H1 (cell line): Measurements from ENCODE around the gene ZNG1F. TPM values are rescaled to one million over a fixed set of nuclear protein-coding genes. Genes with fewer than 3 reads are reported as not detected.
"Not testable (repeated sequence)": the region's sequence is repeated elsewhere in the genome, so short reads cannot be mapped to it uniquely, and the experiment has no call there.

Source experiments
- CTCF ChIA-PET: fragments of 300-600 bp; sonication (Branson Sonifier 250); formaldehyde crosslinking; loops from one replicate; lab custom pipeline; 2021; ENCODE audit not compliant: partially characterized antibody; lab: Charles Lee
- POLR2A ChIA-PET: fragments of 300-600 bp; sonication (Branson Sonifier 250); formaldehyde crosslinking; loops from one replicate; lab custom pipeline; 2021; ENCODE audit warnings: inconsistent platforms; ENCODE audit not compliant: partially characterized antibody; lab: Charles Lee
- DNase-seq, 2 experiments: peaks; one replicate each; pipeline versions ENCODE4 v3.0.0 to v3.0.0-alpha.2; 2010 to 2022; ENCODE audit warnings: low spot score in 2 of 2, low read depth in 1 of 2, mixed read lengths in 1 of 2
- FAIRE-seq: peaks from 2 replicates; lab custom pipeline; 2011; peaks lifted over from hg19 to GRCh38; lab: Jason Lieb, UNC
- H2AFZ ChIP-seq: 2 replicates; pipeline ENCODE4 v1.8.1; 2012; ENCODE audit warnings: low read length, inconsistent platforms
- H2AK5ac ChIP-seq: 2 replicates; pipeline ENCODE4 v1.6.1; 2013; ENCODE audit warnings: low read depth, low read length
- H2BK120ac ChIP-seq: replicated peaks from 2 replicates; pipeline ENCODE3; 2013; ENCODE audit warnings: low read depth, low read length, inconsistent platforms
- H2BK12ac ChIP-seq: 2 replicates; pipeline ENCODE4 v1.6.1; 2013; ENCODE audit warnings: low read depth, low read length
- H2BK15ac ChIP-seq: 2 replicates; pipeline ENCODE4 v1.6.1; 2013; ENCODE audit warnings: low read length
- H2BK20ac ChIP-seq: 2 replicates; pipeline ENCODE4 v1.6.1; 2013; ENCODE audit warnings: low read length
- H2BK5ac ChIP-seq: 2 replicates; pipeline ENCODE4 v1.6.1; 2013; ENCODE audit warnings: low read depth, low read length
- H3K14ac ChIP-seq: 2 replicates; pipeline ENCODE4 v1.6.1; 2013; ENCODE audit warnings: inconsistent platforms; ENCODE audit not compliant: insufficient read length
- H3K18ac ChIP-seq: 2 replicates; pipeline ENCODE4 v1.6.1; 2013; ENCODE audit warnings: low read length; ENCODE audit errors: extremely low read depth
- H3K23ac ChIP-seq: 2 replicates; pipeline ENCODE4 v1.6.1; 2013; ENCODE audit warnings: inconsistent platforms; ENCODE audit not compliant: insufficient read length
- H3K23me2 ChIP-seq: 2 replicates; pipeline ENCODE4 v1.6.1; 2013; ENCODE audit warnings: low read depth, low read length
- H3K27ac ChIP-seq: 2 replicates; pipeline ENCODE4 v1.6.1; 2011; ENCODE audit warnings: low read depth, low read length, inconsistent platforms
- H3K27me3 ChIP-seq, 4 experiments: replicated peaks in 1 of 4; 1 replicate in 1 of 4; 2 replicates in 3 of 4; pipeline versions ENCODE4 v1.6.1 to v1.8.1; 2011 to 2013; ENCODE audit warnings: low read length in 3 of 4, mild to moderate bottlenecking in 3 of 4, inconsistent platforms in 2 of 4, mixed read lengths in 2 of 4, moderate library complexity in 1 of 4; ENCODE audit not compliant: control insufficient read depth in 3 of 4, insufficient read depth in 3 of 4; ENCODE audit errors: extremely low read depth in 1 of 4
- H3K36me3 ChIP-seq, 4 experiments: 2 replicates each; pipeline versions ENCODE4 v1.6.1 to v1.8.1; 2011 to 2013; ENCODE audit warnings: mild to moderate bottlenecking in 4 of 4, low read length in 3 of 4, moderate library complexity in 2 of 4, control low read depth in 1 of 4, inconsistent platforms in 1 of 4; ENCODE audit not compliant: insufficient read depth in 4 of 4, control insufficient read depth in 2 of 4
- H3K4ac ChIP-seq: replicated peaks from 2 replicates; pipeline ENCODE3; 2013; ENCODE audit warnings: low read length, low read depth, mixed read lengths, inconsistent platforms; ENCODE audit not compliant: insufficient read length
- H3K4me1 ChIP-seq, 4 experiments: replicated peaks in 1 of 4; 1 replicate in 1 of 4; 2 replicates in 3 of 4; pipeline versions ENCODE4 v1.6.1 to v1.8.1; 2011 to 2013; ENCODE audit warnings: low read length in 3 of 4, inconsistent platforms in 2 of 4, mixed read lengths in 1 of 4; ENCODE audit not compliant: insufficient read depth in 4 of 4, control insufficient read depth in 3 of 4
- H3K4me2 ChIP-seq, 2 experiments: 2 replicates each; pipeline versions ENCODE4 v1.6.1 to v1.8.1; 2011 to 2013; ENCODE audit warnings: low read depth in 2 of 2, low read length in 2 of 2, control low read depth in 1 of 2, inconsistent platforms in 1 of 2, mild to moderate bottlenecking in 1 of 2; ENCODE audit not compliant: insufficient read depth in 1 of 2
- H3K4me3 ChIP-seq, 4 experiments: fragments of 200-600, 300-600 bp in 1 of 4; sonication (generic), shearing (Covaris generic), sonication (Bioruptor Twin) in 1 of 4; 2 replicates each; pipeline versions ENCODE4 v1.5.1 to v1.8.1; 2011 to 2016; ENCODE audit warnings: low read length in 4 of 4, low read depth in 3 of 4, control low read depth in 2 of 4, inconsistent platforms in 2 of 4, mild to moderate bottlenecking in 2 of 4, mixed read lengths in 1 of 4, moderate library complexity in 1 of 4; ENCODE audit not compliant: insufficient read depth in 2 of 4; ENCODE audit errors: extremely low read depth in 1 of 4
- H3K56ac ChIP-seq: replicated peaks from 2 replicates; pipeline ENCODE3; 2013; ENCODE audit warnings: low read depth, mild to moderate bottlenecking, mixed read lengths, low read length, inconsistent platforms; ENCODE audit not compliant: insufficient read length
- H3K79me1 ChIP-seq: 2 replicates; pipeline ENCODE4 v1.6.1; 2013; ENCODE audit warnings: low read depth, low read length, control low read depth
- H3K79me2 ChIP-seq, 2 experiments: 2 replicates each; pipeline versions ENCODE4 v1.6.1 to v1.8.1; 2012 to 2013; ENCODE audit warnings: low read length in 2 of 2, mild to moderate bottlenecking in 2 of 2, inconsistent platforms in 1 of 2; ENCODE audit not compliant: insufficient read depth in 2 of 2, control insufficient read depth in 1 of 2
- H3K9ac ChIP-seq, 4 experiments: replicated peaks in 1 of 4; 1 replicate in 1 of 4; 2 replicates in 3 of 4; pipeline versions ENCODE4 v1.6.1 to v1.8.1; 2011 to 2013; ENCODE audit warnings: low read depth in 3 of 4, low read length in 3 of 4, control low read depth in 2 of 4, mild to moderate bottlenecking in 2 of 4, moderate library complexity in 2 of 4, inconsistent platforms in 1 of 4; ENCODE audit errors: extremely low read depth in 1 of 4
- H3K9me3 ChIP-seq, 2 experiments: 2 replicates each; pipeline versions ENCODE4 v1.6.1 to v1.8.1; 2012 to 2013; ENCODE audit warnings: mild to moderate bottlenecking in 2 of 2, moderate library complexity in 2 of 2, control low read depth in 1 of 2, inconsistent platforms in 1 of 2, low read depth in 1 of 2, low read length in 1 of 2, mixed read lengths in 1 of 2; ENCODE audit not compliant: insufficient read depth in 2 of 2
- H4K20me1 ChIP-seq, 2 experiments: replicated peaks in 1 of 2; 2 replicates each; pipeline versions ENCODE3 to v1.8.1; 2011 to 2013; ENCODE audit warnings: inconsistent platforms in 2 of 2, low read length in 2 of 2, mild to moderate bottlenecking in 1 of 2; ENCODE audit not compliant: insufficient read depth in 2 of 2, control insufficient read depth in 1 of 2
- H4K5ac ChIP-seq: 2 replicates; pipeline ENCODE4 v1.6.1; 2013; ENCODE audit warnings: low read length, low read depth, mixed read lengths, inconsistent platforms; ENCODE audit not compliant: insufficient read length
- H4K8ac ChIP-seq: 2 replicates; pipeline ENCODE4 v1.8.0; 2013; ENCODE audit warnings: mild to moderate bottlenecking, moderate library complexity, low read length, inconsistent platforms; ENCODE audit not compliant: insufficient read depth; ENCODE audit errors: extremely low read depth
- H4K91ac ChIP-seq: replicated peaks from 2 replicates; pipeline ENCODE3; 2013; ENCODE audit warnings: low read length, mixed read lengths, inconsistent platforms; ENCODE audit not compliant: insufficient read length
- WGBS, 2 experiments: shearing (Covaris generic) in 1 of 2; methylation state at CpG; one replicate each; pipeline versions ENCODE4 v1.1.6 to v1.1.7; 2013 to 2015; ENCODE audit warnings: low lambda C conversion rate in 2 of 2, mixed read lengths in 2 of 2, inconsistent platforms in 1 of 2, low coverage in 1 of 2, missing lambda C conversion rate in 1 of 2; ENCODE audit not compliant: insufficient replicate concordance in 2 of 2, insufficient coverage in 1 of 2, insufficient read length in 1 of 2; ENCODE audit errors: extremely low coverage in 1 of 2, missing lambda C conversion rate in 1 of 2; 5-methylcytosine and 5-hydroxymethylcytosine counted together
- polyA plus RNA-seq, 7 experiments: library from polyadenylated mRNA; depleted of rRNA in 3 of 7; stranded (reverse) in 5 of 7; unstranded in 2 of 7; fragments of >200 nt in 5 of 7; fragments of 200-250 nt in 2 of 7; gene quantifications; 1 replicate in 5 of 7; 2 replicates in 1 of 7; 4 replicates in 1 of 7; pipeline versions ENCODE4 v1.2.1 to v1.2.3, GENCODE V29; 2011 to 2013; ENCODE audit warnings: missing spikeins in 2 of 7, mixed read lengths in 2 of 7
- total RNA-seq: library from RNA; stranded (reverse); fragmentation: NEBNext Ultra II Directional; extraction: Animal tissue kit (Norgen Biotek cat#: 25700); gene quantifications from 2 replicates; pipeline ENCODE4 v1.2.1, GENCODE V29; 2021

ZNG1F gene
- total and polyA plus RNA-seq, 2 of the 8 experiments (the other 6 are each of a cell fraction or from before 2014, with no cell fraction given): 4.3 to 4.8 TPM

DNA sequence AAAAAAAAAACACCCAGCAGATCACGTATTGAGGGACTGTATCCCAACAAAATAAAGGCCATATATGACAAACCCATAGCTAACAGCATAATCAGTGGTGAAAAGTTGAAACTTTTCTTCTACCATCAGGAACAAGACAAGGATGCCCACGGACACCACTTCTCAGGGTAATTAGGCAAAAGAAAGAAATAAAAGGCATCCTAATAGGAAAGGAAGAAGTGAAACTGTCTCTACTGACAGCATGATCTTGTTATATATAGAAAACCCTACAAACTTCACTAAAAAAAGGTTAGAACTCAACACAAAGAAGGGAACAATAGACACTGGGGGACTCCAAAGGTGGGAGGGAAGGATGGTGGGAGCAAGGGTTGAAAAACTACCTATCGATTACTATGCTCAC, 102.9 kb downstream of the ZNG1F start:
- H2AK5ac ChIP-seq, H3K18ac ChIP-seq, H3K4me1 ChIP-seq, H3K27ac ChIP-seq, H3K36me3 ChIP-seq, H3K79me1 ChIP-seq, H4K8ac ChIP-seq, H3K4ac ChIP-seq, H2BK120ac ChIP-seq, H2BK15ac ChIP-seq, H2AFZ ChIP-seq, H3K9me3 ChIP-seq, H4K91ac ChIP-seq, CTCF ChIA-PET, H3K4me3 ChIP-seq, H3K56ac ChIP-seq, H3K4me2 ChIP-seq, H4K20me1 ChIP-seq, H3K23me2 ChIP-seq, H3K9ac ChIP-seq, H2BK5ac ChIP-seq, FAIRE-seq, H2BK12ac ChIP-seq, POLR2A ChIA-PET, H4K5ac ChIP-seq, H3K23ac ChIP-seq, H2BK20ac ChIP-seq, H3K14ac ChIP-seq, H3K79me2 ChIP-seq, DNase-seq: not testable (repeated sequence)
- WGBS, 2 experiments: 62% methylated on average over 3 of the region's 3 CpGs; no CpG with 5 or more reads in 1 of the 2 experiments
- H3K27me3 ChIP-seq: peaks cover 2 to 17% (median 8%) of the 10 kb centered on the region in 4 experiments

DNA sequence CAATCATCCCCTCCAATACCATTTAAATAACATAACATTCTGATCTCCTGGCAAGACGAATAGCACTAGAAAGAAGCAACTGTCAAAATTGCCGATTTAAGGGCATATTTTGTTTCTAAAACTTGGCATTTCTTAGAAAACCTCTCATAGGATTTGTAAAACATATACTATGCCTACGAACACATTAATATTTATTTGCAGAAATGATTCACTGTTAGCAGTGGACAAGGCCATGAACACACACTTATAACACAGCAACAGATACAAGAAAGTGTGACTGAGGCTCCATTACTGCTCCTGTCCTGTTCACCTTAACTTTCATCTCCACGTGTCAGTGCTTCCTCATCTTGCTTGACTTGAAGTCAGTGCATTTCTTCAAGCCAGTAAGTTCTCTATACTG, 106.8 kb downstream of the ZNG1F start:
- peaks cover 2 to 19% (median 8%) of the 10 kb centered on the region in 4 experiments for H3K27me3 ChIP-seq
- whole genome bisulfite sequencing, 2 experiments: 50% methylated on average over 4 of the region's 4 CpGs; no CpG with 5 or more reads in 1 of the 2 experiments
- H4K91ac ChIP-seq, H4K5ac ChIP-seq, H3K4me3 ChIP-seq, H2BK120ac ChIP-seq, H3K4ac ChIP-seq, H4K8ac ChIP-seq, H2BK12ac ChIP-seq, H3K4me1 ChIP-seq, H2BK20ac ChIP-seq, H3K56ac ChIP-seq, CTCF ChIA-PET, H3K9ac ChIP-seq, H2BK5ac ChIP-seq, H3K18ac ChIP-seq, H4K20me1 ChIP-seq, H3K23me2 ChIP-seq, H3K9me3 ChIP-seq, H3K79me1 ChIP-seq, FAIRE-seq, H2BK15ac ChIP-seq, H2AK5ac ChIP-seq, H3K4me2 ChIP-seq, H3K27ac ChIP-seq, H3K79me2 ChIP-seq, H2AFZ ChIP-seq, H3K23ac ChIP-seq, H3K14ac ChIP-seq, POLR2A ChIA-PET, H3K36me3 ChIP-seq, DNase-seq: not testable (repeated sequence)
